ENCODE data around the gene TTC24.

TTC24 gene

DNA sequence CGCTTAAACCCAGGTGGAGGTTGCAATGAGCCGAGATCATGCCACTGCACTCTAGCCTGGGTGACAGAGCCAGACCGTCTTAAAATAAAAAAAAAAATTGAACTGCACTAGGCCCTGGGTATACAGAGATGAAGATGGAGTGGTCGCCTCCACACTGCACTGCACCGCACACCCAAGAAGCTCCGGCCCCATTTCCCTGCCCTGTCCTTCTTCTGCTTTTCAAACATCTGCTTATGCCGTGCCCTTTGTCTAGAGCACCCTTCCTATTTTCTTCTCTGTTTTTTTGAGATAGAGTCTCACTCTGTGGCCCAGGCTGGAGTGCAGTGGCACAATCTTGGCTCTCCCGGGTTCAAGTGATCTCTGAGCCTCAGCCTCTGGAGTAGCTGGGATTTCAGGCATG, 24.6 kb upstream of the TTC24 start:
- DNase-seq (ENCODE audit: low read depth, low spot score) = no peak

DNA sequence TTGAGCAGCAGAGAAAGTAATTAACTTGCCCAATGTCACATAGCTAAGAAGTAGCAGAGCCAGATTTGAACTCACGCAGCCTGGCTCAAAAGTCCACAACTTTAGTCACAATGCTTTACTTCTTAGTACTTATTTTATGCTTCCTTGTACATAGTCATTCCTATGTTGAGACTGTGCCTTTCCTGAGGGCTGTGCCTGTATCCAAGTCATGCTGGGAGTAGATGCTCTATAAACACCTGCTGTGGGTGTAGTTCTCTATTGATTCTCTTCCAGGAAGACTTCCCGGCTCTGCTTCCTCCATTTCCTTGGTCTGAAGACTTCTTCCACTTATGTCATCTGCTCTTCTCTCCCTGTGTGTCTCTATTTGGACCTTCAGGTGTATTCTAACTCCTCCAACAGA, 23.8 kb upstream of the TTC24 start:
- no peak for DNase-seq (ENCODE audit: low read depth, low spot score)

DNA sequence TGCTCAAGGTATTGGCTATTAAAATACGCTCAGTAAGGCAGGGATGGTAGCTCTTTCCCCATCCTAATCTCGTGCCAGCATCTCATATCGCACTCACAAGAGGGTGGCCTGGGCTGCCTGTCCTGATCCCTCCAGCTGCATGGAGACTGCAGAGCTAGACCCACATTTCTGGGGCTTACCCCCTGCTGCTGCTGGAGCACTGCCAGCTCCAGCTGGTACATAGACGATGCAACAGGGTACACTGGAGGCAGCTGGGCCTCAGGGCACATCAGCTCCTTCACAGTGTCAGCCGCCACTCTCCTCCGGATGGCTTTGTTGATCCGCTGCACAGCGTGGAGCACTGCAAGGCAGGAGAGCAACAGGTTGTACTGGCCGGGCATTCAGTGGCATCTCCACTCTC, 23.2 kb upstream of the TTC24 start:
- no peak for DNase-seq (ENCODE audit: low read depth, low spot score)

DNA sequence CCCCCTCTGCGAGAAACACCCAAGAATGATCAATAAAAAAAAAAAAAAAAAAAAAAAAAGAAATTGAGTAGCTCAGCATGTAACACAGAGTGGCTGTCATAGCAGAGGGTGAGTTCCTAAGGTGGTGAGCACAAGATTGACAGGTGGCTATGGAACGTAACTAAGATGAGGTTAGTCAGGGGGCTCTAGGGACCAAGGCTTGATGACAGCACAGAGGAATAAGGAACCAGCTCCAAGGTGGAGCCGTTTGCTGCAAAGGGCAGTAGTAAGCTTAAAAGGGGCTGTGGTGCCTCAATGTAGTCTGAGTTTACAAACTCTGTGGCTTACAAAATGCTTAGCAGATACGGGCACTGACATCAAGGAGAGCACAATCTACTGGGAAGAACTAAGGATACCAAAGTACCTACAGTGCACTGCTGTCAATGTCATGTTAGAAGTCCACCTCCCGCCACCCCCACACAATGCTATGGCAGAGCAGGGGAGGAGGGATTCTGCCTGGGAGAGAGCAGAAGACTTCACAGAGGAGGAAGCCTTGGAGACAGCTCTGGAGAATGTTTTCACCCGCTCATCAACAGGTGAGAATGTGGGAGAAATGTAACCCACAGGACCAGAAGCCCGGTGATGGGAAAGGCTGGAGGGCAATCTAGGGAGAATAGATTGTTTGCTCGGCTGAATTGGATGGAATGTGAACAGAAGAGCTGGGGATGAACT, 20.3 kb upstream of the TTC24 start:
- DNase-seq (ENCODE audit: low read depth, low spot score) = no peak

DNA sequence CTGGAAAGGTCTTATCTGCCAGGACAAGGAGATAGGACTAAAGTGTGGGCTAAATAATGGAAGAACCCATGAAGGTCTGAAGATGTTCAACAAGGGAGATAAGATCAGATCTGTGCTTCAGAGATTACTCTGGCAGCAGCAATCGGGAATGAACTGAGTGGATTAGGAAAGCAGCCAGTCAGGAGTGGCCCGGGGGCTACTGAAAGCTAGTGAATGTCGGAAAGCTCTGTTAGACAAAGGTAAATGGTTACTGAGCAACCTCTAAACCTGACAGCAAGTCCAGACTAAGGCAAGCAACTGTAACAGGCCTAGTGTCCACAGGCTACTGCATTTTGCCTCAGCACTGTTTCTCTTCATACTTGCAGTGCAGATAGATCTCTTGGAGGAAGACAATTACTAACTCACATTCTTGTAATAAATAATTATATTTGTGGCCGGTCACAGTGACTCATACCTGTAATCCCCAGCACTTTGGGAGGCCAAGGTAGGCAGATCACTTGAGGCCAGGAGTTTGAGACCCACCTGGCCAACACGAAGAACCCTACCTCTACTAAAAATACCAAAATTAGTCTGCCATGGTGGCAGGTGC, 19.6 kb upstream of the TTC24 start:
- no peak for DNase-seq (ENCODE audit: low read depth, low spot score)

DNA sequence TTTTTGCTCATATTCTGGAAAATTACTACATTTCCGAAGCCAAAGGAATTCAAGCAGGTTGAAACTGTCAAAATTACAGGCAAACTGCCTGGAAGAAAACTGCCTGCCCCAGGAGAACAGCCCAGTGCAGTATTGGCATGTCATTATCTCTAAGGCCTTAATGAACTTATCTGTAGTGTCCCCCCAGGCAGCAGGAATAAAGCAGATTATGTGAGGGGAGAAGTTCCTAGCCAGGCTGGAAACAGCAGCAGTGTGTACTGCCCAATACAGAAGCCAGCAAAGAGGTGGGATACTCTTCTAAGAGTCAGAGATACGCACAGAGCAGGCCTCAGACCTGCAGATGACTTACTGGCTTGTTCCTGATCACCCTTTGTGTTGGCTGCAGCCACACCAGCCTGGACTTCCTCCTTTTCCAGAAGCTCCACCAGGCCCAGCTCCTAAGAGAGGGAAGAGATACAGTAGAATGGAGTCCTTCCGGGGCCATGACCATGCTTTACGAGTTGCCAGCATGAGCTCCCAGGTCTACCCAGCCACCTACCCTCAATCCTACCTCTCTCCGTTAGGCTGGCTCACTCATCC, 18.8 kb upstream of the TTC24 start:
- no peak for DNase-seq (ENCODE audit: low read depth, low spot score)

DNA sequence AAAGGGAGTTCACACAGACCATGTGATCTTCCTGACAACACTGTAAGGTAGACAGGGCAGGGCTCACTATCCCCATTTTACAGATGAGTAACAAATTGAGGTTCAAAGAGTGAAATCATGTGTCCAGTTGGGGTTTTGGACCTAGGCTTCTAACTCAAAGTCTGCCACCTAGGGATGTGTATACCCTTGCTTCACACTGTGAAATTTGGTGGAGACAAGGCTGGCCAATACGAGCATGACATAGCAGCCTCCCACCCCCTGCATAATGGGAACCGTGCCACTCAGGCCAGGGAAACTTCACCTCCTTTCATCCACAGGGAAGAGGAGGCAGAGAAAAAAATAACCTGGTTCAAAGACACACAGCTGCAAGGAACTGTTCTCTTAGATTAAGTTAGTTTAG, 14.0 kb upstream of the TTC24 start:
- no peak for DNase-seq (ENCODE audit: low read depth, low spot score)

DNA sequence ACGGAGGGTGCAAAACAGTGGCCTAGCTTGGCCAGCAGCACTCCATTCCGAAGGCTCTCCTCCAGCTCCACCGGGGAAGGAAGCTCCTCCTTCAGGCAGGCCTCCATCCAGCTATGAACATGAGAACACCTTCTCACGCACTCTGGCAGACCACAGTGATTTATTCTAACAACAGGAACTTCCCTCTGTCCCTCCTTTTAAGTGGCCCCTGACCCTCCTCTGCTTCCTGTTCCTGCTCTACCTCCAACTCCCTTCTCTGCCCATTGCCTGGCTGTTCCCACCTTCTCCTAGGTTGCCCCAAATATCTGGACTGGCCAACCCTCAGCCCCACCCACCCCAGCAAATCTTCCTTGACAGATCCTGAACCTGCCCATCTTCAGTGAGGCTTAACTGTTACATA, 13.1 kb upstream of the TTC24 start:
- DNase-seq (ENCODE audit: low read depth, low spot score) = no peak

DNA sequence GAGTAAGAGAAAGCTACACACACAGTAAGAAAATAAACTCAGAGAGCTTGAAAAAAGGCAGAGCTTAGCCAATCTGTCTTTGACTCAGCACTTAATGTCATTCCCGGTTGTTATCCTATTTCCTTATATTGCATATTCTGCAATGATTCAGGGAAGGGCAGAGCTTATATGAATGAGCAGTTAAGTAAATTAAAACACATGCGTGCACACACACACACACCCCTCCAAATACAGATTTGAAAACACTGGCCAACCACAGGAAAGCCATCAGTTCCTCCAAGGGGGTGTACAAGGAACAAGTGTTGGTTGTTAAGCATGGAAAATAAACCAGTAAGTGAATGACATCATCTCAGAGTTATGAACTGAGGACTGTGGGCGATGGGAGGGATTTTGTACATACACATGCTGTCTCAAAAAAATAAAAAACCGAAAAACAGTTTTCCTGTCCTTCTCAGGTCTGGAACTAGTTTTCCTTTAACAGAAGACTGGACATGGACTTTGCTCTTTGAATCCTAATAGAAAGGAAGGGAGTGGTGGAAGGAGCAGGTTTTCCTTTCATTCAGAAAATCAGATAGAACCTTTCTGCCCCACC, 8.2 kb upstream of the TTC24 start:
- DNase-seq (ENCODE audit: low read depth, low spot score) = no peak

DNA sequence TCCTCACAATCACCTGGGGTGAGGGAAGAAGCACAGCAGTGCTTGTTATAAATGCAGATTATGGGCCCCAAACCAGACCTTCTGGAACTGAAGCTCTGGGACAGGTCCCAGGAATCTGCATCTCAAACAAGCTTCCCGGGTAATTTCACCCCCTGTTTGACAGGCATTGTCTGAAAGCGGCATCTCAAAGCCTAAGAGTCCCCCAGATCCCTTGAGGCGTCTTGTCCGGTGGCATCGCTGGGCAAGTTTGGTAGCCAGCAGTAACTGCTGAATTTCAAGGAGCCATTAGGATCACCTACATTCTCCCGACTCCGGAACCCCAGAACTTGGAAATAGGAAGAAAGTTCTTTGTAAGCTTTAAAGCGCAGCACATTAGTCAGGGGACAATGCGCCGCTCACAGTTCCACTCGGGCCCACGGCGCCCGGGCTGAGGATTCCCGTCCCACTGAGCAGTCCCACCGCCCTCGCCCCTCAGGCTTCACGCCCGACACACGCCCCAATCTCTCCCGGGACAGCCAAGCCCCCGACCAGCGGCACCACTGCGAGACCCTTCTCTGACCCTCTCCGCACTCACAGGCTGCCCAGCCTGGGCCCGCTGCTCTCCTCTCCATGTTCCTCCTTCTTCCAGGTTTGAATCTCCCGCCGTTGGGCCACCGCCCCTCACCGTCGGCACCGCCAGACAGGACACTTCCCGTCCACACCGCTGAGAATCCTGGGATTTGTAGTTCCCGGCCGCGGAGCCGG, 7.4 kb upstream of the TTC24 start, which contains the start of gene IQGAP3:
Gene IQGAP3, minus strand, starts transcription at position 647 of the 744 bp plus-strand sequence. Its CDS starts 36 bp downstream, at position 611.
- DNase-seq (ENCODE audit: low read depth, low spot score) = peak; percentile 46

DNA sequence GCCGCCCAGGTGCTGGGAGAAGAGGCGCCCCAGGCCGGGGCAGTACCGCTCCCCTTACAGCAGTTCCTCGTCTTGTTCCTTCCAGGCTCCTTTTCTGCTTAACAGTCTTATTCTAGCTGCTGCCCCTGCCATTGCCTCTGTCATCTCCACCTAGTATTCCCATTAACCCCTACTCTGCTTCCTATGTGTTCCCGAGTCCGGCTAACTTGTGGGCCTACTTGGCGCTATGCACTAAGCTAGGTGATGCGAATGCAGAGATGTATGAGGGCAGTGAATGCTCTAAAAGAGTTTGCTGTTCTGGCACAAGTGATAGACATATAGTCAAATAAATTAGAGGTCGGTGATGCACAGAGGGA, 6.9 kb upstream of the TTC24 start:
- no peak for DNase-seq (ENCODE audit: low read depth, low spot score)

DNA sequence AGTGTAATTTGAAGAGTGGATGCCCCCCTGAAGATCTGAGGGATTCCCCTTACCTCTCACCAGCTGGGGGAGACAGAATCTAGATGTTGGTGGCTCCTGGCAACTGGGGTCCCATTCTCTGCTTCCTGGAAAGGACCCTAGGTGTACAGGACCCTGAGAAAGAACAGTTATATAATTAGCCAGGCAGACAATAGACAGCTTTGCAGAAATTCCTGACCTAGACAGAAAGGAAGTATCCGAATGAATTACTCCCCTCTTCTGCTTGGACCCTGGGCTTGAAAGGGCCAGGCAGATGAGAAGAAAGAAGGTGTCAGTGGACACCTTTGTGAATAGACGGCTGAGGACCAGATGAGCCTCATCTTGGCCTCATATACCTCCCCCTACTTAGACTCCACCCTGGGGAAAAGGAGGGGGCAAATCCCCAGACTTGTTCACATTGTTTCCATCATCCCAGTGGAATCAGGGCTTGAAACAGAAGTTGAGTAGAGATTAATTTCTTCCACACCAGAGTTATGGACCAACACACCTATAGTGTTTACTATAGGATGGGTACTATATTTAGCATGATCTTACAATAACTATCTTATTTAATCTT, 5.4 kb upstream of the TTC24 start:
- DNase-seq (ENCODE audit: low read depth, low spot score) = no peak

DNA sequence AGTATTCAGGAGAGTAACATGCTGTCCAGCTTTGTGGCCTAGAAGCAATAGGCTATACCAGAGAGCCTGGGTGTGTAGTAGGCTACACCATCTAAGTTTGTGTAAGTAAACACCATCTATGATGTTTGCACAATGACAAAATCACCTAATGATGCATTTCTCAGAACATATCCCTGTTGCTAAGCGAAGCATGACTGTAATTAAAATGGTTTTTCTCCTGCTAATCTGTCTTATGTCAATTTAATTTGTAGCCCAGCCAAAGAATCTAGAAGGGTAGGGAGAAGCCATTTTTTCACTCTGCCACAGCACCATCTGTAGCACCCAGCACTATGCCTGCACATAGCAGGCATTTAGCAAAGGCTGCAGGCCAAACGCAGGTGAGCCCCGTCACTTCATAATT, 2.0 kb upstream of the TTC24 start:
- DNase-seq (ENCODE audit: low read depth, low spot score) = no peak

DNA sequence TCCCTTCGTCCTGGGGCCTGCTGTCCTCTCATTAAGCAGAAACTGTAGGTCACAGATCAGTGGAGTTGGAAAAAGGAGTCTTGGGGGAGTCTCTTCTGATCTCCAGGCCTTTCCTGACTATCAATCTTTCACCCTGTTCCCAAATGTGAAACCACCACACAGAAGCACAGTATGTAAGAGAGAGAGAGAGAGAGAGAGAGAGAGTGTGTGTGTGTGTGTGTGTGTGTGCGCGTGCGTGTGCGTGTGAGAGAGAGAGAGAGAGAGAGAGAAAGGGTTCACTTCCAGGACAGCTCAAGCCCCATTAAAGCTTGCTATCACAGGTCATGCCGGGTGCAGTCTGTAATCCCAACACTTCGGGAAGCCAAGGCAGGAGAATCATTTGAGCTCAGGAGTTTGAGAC, 1.5 kb upstream of the TTC24 start:
- no peak for DNase-seq (ENCODE audit: low read depth, low spot score)

DNA sequence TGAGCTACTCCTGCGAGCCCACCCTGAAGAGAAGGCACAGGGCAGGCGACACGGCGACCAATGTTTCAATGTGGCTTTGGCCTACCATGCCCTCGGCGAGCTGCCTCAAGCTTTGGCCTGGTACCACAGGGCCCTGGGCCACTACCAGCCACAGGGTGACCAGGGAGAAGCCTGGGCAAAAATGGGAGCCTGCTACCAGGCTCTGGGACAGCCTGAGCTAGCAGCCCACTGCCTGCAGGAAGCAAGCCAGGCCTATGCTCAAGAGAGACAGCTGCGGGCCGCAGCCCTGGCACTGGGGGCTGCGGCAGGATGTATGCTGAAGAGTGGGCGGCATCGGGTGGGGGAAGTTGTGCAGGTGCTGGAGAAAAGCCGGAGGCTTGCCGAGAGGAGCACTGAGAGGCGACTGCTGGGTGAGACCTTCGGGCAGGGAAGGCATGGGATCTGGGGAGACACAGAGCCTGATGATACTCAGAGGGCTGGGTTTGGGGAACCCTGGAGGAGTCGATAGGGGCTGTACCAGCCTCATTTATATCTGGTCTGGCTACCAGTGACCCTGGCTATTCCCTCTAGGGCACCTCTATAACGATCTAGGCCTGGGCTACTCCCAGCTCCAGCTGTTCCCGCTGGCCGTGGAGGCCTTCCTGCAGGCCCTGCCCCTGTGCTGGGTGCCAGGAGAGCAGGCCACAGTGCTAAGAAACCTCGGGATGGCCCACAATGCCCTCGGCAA, 2.3 kb downstream of the TTC24 start:
- no peak for DNase-seq (ENCODE audit: low read depth, low spot score)

DNA sequence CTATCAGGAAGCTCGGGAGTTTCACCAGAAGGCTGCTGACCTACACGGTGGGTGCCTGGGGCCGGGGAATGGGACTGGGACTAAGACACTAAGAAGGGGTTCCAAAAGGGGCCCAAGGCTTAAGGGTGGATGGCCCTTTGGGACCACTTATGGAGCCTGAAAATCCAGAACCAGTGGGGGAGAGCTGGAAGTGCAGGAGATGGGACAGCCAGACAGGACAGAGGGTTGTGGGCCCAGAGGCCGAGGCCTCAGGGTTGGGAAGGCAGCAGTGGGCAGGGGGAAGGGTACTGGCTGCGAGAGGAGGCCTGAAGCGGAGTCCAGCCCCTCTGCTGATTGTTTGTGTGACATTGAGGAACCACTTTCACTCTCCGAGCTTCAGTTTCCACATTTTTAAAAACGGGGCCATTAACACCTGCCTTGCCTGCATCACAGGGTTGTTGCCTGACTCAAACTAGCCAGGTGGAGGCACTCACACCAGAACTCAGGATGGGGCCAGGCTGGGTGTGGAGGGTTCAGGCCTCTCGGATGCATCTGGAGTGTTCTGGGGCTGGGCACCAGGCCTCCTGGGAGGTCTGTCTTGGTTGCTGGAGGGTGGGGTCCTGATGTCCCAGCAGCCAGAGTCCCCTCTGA, 3.0 kb downstream of the TTC24 start:
- DNase-seq (ENCODE audit: low read depth, low spot score) = no peak

DNA sequence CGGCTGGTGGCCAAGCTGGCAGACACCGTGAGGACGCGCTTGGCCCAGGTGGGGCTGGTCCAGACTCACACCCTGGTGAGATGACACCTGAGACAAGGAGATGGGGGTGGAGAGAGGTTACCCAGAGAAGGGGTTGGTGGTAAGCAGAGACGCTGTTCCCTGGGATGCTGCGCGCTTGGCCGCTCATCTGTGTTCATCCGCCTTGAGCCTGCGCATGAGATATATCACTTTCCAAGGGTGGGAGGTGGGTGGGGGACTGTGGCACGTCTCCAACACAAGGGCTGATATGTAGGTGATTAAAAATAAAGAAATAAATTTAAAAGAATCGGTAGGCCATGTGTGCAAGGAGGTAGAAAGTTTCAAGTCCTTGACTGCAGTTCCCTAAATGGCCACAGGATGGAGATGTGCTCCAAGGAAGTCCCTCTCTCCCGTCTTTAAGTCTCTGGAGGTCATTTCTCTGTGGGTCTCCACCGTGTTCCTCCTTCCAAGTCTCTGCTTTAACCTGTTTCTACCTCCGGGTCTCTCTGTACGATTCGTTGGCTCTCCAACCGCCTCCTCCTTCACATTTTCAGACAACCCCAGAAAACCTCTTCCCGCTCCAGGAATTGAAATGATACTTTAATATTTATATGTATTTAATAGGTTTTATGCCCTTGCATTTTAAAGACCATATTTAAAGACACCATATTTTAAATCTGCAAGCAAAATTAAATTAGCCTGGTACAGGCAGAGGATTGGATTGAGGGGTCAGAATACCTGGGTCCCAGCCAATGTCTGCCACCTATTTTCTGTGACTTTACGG, 4.5 kb downstream of the TTC24 start:
- peak; percentile 77 for DNase-seq (ENCODE audit: low read depth, low spot score)

DNA sequence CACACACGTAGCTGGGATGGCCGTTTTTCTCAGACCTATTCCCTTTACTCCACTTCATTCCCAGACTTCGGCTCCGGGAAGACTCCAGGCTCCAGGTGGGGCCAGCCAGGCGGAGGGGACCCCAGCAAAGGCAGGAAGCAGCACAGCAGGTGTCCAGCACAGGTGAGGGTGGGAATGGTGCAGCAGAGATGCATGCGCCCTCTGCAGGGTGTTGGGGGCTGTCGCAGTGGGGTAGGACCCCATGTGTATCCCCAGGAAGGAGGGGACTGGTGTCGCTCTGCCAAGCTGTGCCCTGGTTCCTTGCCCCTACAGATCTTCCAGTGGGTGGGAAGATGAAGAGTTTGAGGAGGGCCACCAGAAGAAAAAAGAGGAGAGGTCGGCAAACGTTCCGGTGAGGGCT, 5.3 kb downstream of the TTC24 start:
- no peak for DNase-seq (ENCODE audit: low read depth, low spot score)

DNA sequence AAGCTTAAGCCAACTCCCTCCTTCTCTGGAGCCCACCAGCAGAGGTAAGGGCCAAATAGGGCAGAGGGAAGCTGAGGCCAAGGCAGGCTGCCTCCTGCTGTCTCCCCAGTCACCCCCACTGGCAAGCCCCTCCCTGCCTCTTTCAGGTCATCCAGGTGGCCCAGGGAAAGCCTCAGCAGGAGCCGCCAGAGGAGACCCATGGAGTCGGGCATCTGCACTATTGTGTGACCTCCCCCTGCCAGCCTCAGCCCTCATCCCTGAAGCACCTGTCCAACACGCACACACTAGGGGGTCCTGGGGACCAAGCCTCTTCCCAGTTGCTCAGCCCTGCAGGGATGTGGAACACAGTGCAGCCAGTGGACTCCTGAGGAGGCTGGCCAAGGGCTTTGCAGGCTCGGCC, 6.8 kb downstream of the TTC24 start:
- no peak for DNase-seq (ENCODE audit: low read depth, low spot score)

DNA sequence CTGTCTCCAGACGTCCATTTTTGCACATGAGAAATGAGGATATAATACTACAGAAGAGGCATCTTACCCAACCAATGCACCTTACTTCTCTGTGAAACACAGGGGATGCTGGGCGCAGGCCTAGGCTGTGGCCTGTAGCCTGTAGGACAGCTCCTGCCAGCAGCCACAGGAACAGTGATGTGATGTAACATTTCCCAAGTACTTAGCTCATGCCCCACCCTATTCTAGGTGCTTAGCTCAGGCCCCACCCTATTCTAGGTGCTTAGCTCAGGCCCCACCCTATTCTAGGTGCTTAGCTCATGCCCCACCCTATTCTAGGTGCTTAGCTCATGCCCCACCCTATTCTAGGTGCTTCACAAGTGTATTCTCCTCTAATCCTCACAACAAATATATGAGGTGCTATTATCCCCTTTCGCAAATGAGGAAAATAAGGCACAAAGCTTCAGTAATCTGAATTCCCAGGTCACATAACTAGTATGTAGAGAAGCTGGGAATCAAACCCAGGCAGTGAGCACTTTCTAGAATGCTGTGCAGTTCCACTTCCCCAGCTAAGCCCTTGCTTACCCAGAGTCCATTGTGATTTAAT, 7.5 kb downstream of the TTC24 start:
- no peak for DNase-seq (ENCODE audit: low read depth, low spot score)
